GM18951 (cell line): ENCODE data around the gene LARGE1.

Experiments
- POLR2A ChIP-seq: IDR thresholded peaks from 4 replicates; pipeline ENCODE4 v1.6.1; 2011; ENCODE audit warnings: mild to moderate bottlenecking; ENCODE audit not compliant: insufficient read length, insufficient read depth; ENCODE audit errors: extremely low read depth
- in situ Hi-C: fragments of 300-500 bp; cut with MboI; formaldehyde crosslinking; loops from one replicate; pipeline ENCODE4 v1.12.0; 2022; ENCODE audit warnings: low sequenced_read_pairs, mixed read lengths, inconsistent platforms; ENCODE audit not compliant: unreplicated experiment

Gene LARGE1

GRCh38 chr22:33605666-33606065 lies 314.6 kb downstream of the LARGE1 start:
- in situ Hi-C loops, result no loop called here

GRCh38 chr22:33605221-33605620 lies 315.1 kb downstream of the LARGE1 start:
- no peak for TF ChIP-seq POLR2A
- in situ Hi-C loops, result no loop called here

More at GRCh38 chr22:33605666-33606065, 314.6 kb downstream of the LARGE1 start:
- TF ChIP-seq POLR2A, result no peak

GRCh38 chr22:33601062-33601461 lies 319.2 kb downstream of the LARGE1 start:
- TF ChIP-seq POLR2A, result no peak
- in situ Hi-C loops, result no loop called here

GRCh38 chr22:33600595-33600994 lies 319.7 kb downstream of the LARGE1 start:
- in situ Hi-C loops, result no loop called here
- TF ChIP-seq POLR2A, result no peak

GRCh38 chr22:33600113-33600512 lies 320.2 kb downstream of the LARGE1 start:
- in situ Hi-C loops, result no loop called here
- TF ChIP-seq POLR2A, result no peak

GRCh38 chr22:33599596-33599995 lies 320.7 kb downstream of the LARGE1 start:
- in situ Hi-C loops, result no loop called here
- TF ChIP-seq POLR2A, result no peak

GRCh38 chr22:33598821-33599220 lies 321.5 kb downstream of the LARGE1 start:
- in situ Hi-C loops, result no loop called here
- TF ChIP-seq POLR2A, result no peak

- TF ChIP-seq POLR2A, result no peak
- in situ Hi-C loops, result no loop called here
These were observed 322.8 kb downstream of the LARGE1 start for GRCh38 chr22:33597274-33597985.

- in situ Hi-C loops, result no loop called here
These were observed 326.5 kb downstream of the LARGE1 start for GRCh38 chr22:33593818-33594217.

GRCh38 chr22:33591946-33592345 lies 328.3 kb downstream of the LARGE1 start:
- TF ChIP-seq POLR2A, result no peak
- in situ Hi-C loops, result no loop called here

More at GRCh38 chr22:33593818-33594217, 326.5 kb downstream of the LARGE1 start:
- no peak for TF ChIP-seq POLR2A

- in situ Hi-C loops, result no loop called here
- TF ChIP-seq POLR2A, result no peak
These were observed 331.0 kb downstream of the LARGE1 start for GRCh38 chr22:33589297-33589696.

GRCh38 chr22:33588860-33589259 lies 331.4 kb downstream of the LARGE1 start:
- no peak for TF ChIP-seq POLR2A
- in situ Hi-C loops, result no loop called here

- TF ChIP-seq POLR2A, result no peak
- in situ Hi-C loops, result no loop called here
These were observed 336.1 kb downstream of the LARGE1 start for GRCh38 chr22:33584152-33584551.

- in situ Hi-C loops, result no loop called here
- no peak for TF ChIP-seq POLR2A
These were observed 337.4 kb downstream of the LARGE1 start for GRCh38 chr22:33582822-33583400.
